Activated CD4-positive, alpha-beta T cell treated with anti-CD3 and anti-CD28 coated beads, Interleukin-2, amount 50 U/mL, for 48 hours (primary cell): Measurements from ENCODE around the gene TUBGCP5.

Experiments used
- DNase-seq, 2 experiments: peaks; one replicate each; pipeline ENCODE4 v3.0.0-alpha.2; 2020

Gene TUBGCP5

DNA sequence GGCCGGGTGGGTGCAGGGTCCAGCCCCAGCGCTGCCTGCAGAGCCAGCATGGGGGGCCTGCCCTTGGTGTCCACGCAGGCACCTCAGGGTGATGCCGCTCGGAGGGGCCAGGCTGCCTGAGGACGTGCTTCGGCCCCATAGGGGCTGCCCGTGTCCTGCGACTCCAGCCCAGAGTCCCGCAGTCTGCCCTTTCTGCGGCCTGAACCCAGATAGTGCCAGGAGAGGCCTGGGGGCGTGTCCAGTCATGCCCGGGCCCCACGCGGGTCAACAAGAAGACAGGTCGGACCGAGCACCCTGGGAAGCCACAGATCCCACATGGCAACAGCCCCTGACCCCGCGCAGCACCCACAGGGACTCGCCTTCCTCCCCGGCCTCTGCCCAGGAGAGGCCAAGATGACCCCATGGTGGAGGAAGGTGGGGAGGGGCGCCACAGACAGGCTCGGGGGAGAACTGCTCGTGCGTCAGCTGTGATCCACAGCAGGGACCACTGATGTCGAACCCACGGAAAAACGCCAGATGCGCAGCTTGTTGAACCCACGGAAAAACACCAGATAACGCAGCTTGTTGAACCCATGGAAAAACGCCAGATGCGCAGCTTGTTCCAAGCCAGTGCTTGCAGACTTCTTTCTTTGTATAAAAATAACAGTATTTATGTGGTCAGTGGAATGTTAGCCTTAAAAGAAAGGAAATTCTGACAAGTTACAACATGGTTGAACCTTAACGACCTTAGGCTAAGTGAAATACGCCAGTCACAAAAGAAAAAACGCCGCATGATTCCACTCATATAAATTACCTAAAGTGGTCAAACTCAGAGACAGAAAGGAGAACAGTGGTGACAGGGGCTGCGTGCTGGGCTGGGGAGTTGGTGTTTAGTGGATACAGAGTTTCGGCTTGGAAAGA, 87.7 kb downstream of the TUBGCP5 start:
- DNase-seq: no peak

DNA sequence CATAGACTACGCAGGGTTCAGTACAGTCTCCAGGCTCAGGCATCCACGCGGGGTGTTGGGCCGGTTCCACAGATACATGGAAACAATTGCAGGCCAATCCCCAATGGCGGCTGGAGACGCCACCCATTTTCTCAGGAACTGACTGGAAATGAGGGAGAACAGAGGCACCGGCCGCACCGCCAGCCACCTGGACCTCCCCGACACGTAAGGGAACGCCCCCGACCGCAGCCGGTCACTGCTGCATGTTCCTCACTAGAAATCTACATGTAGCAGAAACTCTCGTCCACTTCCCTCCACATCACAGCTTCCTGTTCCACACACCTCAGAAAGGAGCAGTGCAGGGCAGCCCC, 88.4 kb downstream of the TUBGCP5 start:
- DNase-seq: no peak

DNA sequence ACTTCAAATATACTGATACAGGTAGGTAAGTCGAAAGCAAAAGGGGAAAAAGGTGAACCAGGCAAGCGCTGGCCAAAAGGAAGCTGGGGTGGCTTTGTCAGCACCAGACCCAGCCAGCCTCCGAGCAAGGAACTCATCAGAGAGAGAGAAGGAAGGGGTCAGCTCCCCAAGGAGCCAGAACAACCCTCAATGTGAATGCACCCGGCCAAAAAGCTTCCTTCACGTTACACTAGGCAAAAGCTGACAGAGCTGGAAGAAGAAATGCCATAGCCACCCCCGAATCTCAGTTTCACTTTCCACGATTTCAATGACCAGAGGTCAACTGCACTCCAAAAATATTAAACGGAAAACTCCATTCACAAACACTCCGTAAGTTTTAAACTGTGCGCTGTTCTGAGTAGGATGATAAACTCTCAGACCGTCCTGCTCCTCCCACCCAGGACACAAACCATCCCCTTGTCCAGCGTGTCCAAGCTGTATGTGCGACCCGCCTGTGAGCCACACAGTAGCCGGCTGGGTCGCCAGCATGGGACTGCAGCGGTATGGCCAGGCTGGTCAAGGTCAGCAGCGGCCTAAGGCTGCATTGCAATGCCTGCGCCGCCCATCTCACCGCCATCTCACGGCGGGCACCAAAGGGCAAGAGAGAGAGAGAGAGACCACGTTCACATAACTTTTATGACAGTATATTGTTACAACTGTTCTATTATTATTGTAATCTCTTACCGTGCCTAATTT, 88.9 kb downstream of the TUBGCP5 start:
- DNase-seq: no peak
